SK-N-SH (cell line): ENCODE measurements around the gene GOLGA6C. TPM values are rescaled to one million over a fixed set of nuclear protein-coding genes. Genes with fewer than 3 reads are reported as not detected.
"Not testable (repeated sequence)": the region's sequence is repeated elsewhere in the genome, so short reads cannot be mapped to it uniquely, and the experiment has no call there.

Source experiments
- CTCF ChIA-PET: fragments of 300-600, 350-600 bp; formaldehyde crosslinking; extraction: SDS; loops from one replicate; lab custom pipeline; 2021; lab: Yijun Ruan, JAX
- POLR2A ChIA-PET: fragments of 350-600 bp; sonication (Branson Sonifier 250); formaldehyde crosslinking; extraction: SDS; loops from one replicate; lab custom pipeline; 2020; ENCODE audit warnings: antibody characterized with exemption, inconsistent platforms; lab: Yijun Ruan, JAX
- DNase-seq: peaks from one replicate; pipeline ENCODE4 v3.0.0; 2012
- H2AFZ ChIP-seq: fragments of 200-600 bp; sonication (generic); 2 replicates; pipeline ENCODE4 v1.8.1; 2016; ENCODE audit warnings: antibody characterized with exemption, mild to moderate bottlenecking, low read depth
- H3F3A ChIP-seq: fragments of 200-600 bp; sonication (generic); replicated peaks from 2 replicates; pipeline ENCODE3; 2016; ENCODE audit warnings: antibody characterized with exemption, mild to moderate bottlenecking; ENCODE audit not compliant: insufficient read depth
- H3K27ac ChIP-seq, 2 experiments: fragments of 200-500 bp in 1 of 2; fragments of 200-600 bp in 1 of 2; sonication (Bioruptor generic) in 1 of 2; sonication (generic), shearing (Covaris generic) in 1 of 2; 2 replicates each; pipeline versions ENCODE4 v1.5.1 to v1.6.1; 2014 to 2016; ENCODE audit warnings: low read depth in 2 of 2, inconsistent platforms in 1 of 2, low read length in 1 of 2, mild to moderate bottlenecking in 1 of 2, mixed read lengths in 1 of 2
- H3K27me3 ChIP-seq: fragments of 200-600 bp; sonication (generic), shearing (Covaris generic); 2 replicates; pipeline ENCODE4 v1.6.1; 2016; ENCODE audit warnings: mixed run types; ENCODE audit not compliant: insufficient read depth
- H3K36me3 ChIP-seq, 2 experiments: fragments of 200-500 bp in 1 of 2; fragments of 200-600 bp in 1 of 2; sonication (Bioruptor generic) in 1 of 2; sonication (generic) in 1 of 2; replicated peaks in 1 of 2; 2 replicates each; pipeline versions ENCODE3 to v1.5.1; 2014 to 2016; ENCODE audit warnings: low read length in 1 of 2, mild to moderate bottlenecking in 1 of 2; ENCODE audit not compliant: insufficient read depth in 2 of 2, control insufficient read depth in 1 of 2
- H3K4me1 ChIP-seq, 2 experiments: fragments of 200-500 bp in 1 of 2; fragments of 200-600 bp in 1 of 2; sonication (Bioruptor generic) in 1 of 2; sonication (generic), shearing (Covaris generic) in 1 of 2; 2 replicates each; pipeline versions ENCODE4 v1.5.1 to v1.6.1; 2014 to 2016; ENCODE audit warnings: low read depth in 1 of 2, low read length in 1 of 2, mixed run types in 1 of 2; ENCODE audit not compliant: insufficient read depth in 2 of 2, control insufficient read depth in 1 of 2
- H3K4me2 ChIP-seq: fragments of 200-600 bp; sonication (generic), shearing (Covaris generic); 2 replicates; pipeline ENCODE4 v1.6.1; 2017; ENCODE audit warnings: mixed run types
- H3K4me3 ChIP-seq, 2 experiments: fragments of 200-500 bp in 1 of 2; fragments of 200-600 bp in 1 of 2; sonication (Bioruptor generic) in 1 of 2; sonication (generic), shearing (Covaris generic) in 1 of 2; 2 replicates each; pipeline versions ENCODE4 v1.5.1 to v1.8.1; 2014 to 2016; ENCODE audit warnings: low read depth in 2 of 2, inconsistent platforms in 1 of 2, low read length in 1 of 2, mild to moderate bottlenecking in 1 of 2, mixed read lengths in 1 of 2, moderate library complexity in 1 of 2
- H3K79me2 ChIP-seq: fragments of 200-600 bp; sonication (generic); 2 replicates; pipeline ENCODE4 v1.8.1; 2017; ENCODE audit warnings: mild to moderate bottlenecking; ENCODE audit not compliant: insufficient read depth
- H3K9ac ChIP-seq: fragments of 200-600 bp; sonication (generic); 2 replicates; pipeline ENCODE4 v1.6.1; 2017; ENCODE audit warnings: mixed run types
- H3K9me2 ChIP-seq: fragments of 200-600 bp; sonication (generic); 2 replicates; pipeline ENCODE4 v1.6.1; 2017; ENCODE audit warnings: mixed run types
- H3K9me3 ChIP-seq: fragments of 200-600 bp; sonication (generic); 2 replicates; pipeline ENCODE4 v1.6.1; 2017; ENCODE audit warnings: mixed run types, mild to moderate bottlenecking, moderate library complexity
- H4K20me1 ChIP-seq: fragments of 200-600 bp; sonication (generic); 2 replicates; pipeline ENCODE4 v1.6.1; 2017; ENCODE audit warnings: mild to moderate bottlenecking, mixed run types; ENCODE audit not compliant: insufficient read depth
- FOXJ3 ChIP-seq: sonication (generic); formaldehyde crosslinking; IDR thresholded peaks from 2 replicates; pipeline ENCODE4 v1.5.1; 2020; ENCODE audit warnings: mild to moderate bottlenecking, missing genetic modification reagents
- JUND ChIP-seq: IDR thresholded peaks from 2 replicates; pipeline ENCODE4 v1.4.0; 2012
- MEF2A ChIP-seq: IDR thresholded peaks from 2 replicates; pipeline ENCODE4 v1.4.0; 2012; ENCODE audit warnings: low read depth, borderline replicate concordance
- MXI1 ChIP-seq: IDR thresholded peaks from 2 replicates; pipeline ENCODE4 v1.6.1; 2012; ENCODE audit warnings: mild to moderate bottlenecking, low read depth, low read length, improper control_type of control experiment
- NRF1 ChIP-seq: IDR thresholded peaks from 2 replicates; pipeline ENCODE4 v1.6.1; 2012; ENCODE audit warnings: low read depth, mild to moderate bottlenecking, low read length
- POLR2AphosphoS5 ChIP-seq: IDR thresholded peaks from 2 replicates; pipeline ENCODE4 v1.6.1; 2012; ENCODE audit warnings: low read depth, low read length
- RAD21 ChIP-seq: IDR thresholded peaks from 2 replicates; pipeline ENCODE4 v1.6.1; 2012; ENCODE audit warnings: mild to moderate bottlenecking, low read length
- RFX5 ChIP-seq: IDR thresholded peaks from 2 replicates; pipeline ENCODE4 v1.6.1; 2012; ENCODE audit warnings: mild to moderate bottlenecking, improper control_type of control experiment, low read length
- RXRA ChIP-seq: IDR thresholded peaks from 2 replicates; pipeline ENCODE4 v1.4.0; 2012; ENCODE audit warnings: low read depth, mild to moderate bottlenecking, borderline replicate concordance
- SIN3A ChIP-seq: IDR thresholded peaks from 2 replicates; pipeline ENCODE4 v1.6.1; 2012; ENCODE audit warnings: low read depth, mild to moderate bottlenecking, low read length, moderate library complexity, borderline replicate concordance
- YY1 ChIP-seq: IDR thresholded peaks from 2 replicates; pipeline ENCODE4 v1.4.0; 2012; ENCODE audit warnings: low read depth, mild to moderate bottlenecking
- WGBS: methylation state at CpG from one replicate; pipeline ENCODE4 v1.1.6; 2017; ENCODE audit warnings: low lambda C conversion rate; 5-methylcytosine and 5-hydroxymethylcytosine counted together
- polyA plus RNA-seq, 3 experiments: library from polyadenylated mRNA; depleted of rRNA; stranded (reverse); fragments of >200 nt; gene quantifications; 2 replicates each; pipeline ENCODE4 v1.2.3, GENCODE V29; 2012
- TF ChIP-seq, protein P1 (sequence below): fragments of 200-600 bp; sonication (generic); IDR thresholded peaks from 2 replicates; pipeline ENCODE4 v1.6.1; 2017; ENCODE audit warnings: antibody characterized with exemption, mild to moderate bottlenecking, moderate library complexity
- TF ChIP-seq, protein P2 (sequence below): IDR thresholded peaks from 2 replicates; pipeline ENCODE4 v1.4.0; 2012; ENCODE audit warnings: low read depth, borderline replicate concordance
- TF ChIP-seq, protein P3 (sequence below): fragments of 150-350 bp; IDR thresholded peaks from 2 replicates; pipeline ENCODE4 v1.6.1; 2016; ENCODE audit warnings: mild to moderate bottlenecking, low read depth, low read length

The GOLGA6C gene
- polyA plus RNA-seq, 1 of the 3 experiments (the other 2 are of a cell fraction) = not detected

DNA sequence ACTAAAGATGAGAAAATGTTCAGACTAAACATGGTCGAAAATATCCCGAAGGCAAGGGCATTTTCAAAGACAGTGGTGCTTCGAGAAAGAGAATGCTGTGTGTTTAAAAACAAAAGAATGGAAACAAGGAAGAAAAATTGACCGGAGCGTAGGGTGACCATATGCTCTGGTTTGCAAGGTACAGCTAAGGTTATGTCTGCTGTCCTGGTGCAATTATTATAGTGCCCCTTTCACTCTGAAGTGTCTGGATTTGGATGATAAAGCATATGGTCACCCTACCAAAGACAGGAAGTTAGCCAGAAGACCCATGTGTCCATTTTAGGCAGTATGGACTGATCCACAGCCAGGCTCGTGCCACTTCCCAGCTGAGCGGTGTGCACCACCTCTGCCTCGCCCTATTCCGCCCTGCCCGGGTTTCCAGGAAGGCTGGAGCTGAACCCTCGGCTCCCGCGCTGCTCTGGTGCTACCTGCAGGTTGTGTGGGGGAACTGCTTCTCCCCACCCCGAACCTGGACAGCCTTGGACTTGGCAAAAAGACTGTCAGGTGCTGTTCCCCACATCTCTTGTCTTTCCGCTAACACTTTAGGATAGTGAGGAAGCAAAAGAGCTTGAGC lies 49.8 kb downstream of the GOLGA6C start:
- Histone ChIP-seq H3K36me3 (no peaks in the 10 kb centered on the region), H3K9me3 (no peaks in the 10 kb centered on the region), H3K4me3 (no peak overlapping the region), H3K4me1 (no peaks in the 10 kb centered on the region), H2AFZ (no peak overlapping the region), H3K27ac (no peak overlapping the region), H3F3A (no peaks in the 10 kb centered on the region), H3K4me2 (no peak overlapping the region), H3K79me2 (no peaks in the 10 kb centered on the region), H3K27me3 (peaks cover 31% of the 10 kb centered on the region; the same call in 1 of the 2 replicates), H3K9me2 (no peaks in the 10 kb centered on the region), H3K9ac (no peak overlapping the region), H4K20me1 (no peaks in the 10 kb centered on the region)
- TF ChIP-seq, protein P1, sequence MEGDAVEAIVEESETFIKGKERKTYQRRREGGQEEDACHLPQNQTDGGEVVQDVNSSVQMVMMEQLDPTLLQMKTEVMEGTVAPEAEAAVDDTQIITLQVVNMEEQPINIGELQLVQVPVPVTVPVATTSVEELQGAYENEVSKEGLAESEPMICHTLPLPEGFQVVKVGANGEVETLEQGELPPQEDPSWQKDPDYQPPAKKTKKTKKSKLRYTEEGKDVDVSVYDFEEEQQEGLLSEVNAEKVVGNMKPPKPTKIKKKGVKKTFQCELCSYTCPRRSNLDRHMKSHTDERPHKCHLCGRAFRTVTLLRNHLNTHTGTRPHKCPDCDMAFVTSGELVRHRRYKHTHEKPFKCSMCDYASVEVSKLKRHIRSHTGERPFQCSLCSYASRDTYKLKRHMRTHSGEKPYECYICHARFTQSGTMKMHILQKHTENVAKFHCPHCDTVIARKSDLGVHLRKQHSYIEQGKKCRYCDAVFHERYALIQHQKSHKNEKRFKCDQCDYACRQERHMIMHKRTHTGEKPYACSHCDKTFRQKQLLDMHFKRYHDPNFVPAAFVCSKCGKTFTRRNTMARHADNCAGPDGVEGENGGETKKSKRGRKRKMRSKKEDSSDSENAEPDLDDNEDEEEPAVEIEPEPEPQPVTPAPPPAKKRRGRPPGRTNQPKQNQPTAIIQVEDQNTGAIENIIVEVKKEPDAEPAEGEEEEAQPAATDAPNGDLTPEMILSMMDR = peak; percentile 32; the same call in 1 of the 2 replicates
- TF ChIP-seq YY1 = no peak
- TF ChIP-seq RAD21 = peak; percentile 55
- peak; percentile 69 for DNase-seq
- ChIA-PET CTCF (interaction anchor here (0.6 to 2.0 kb wide), 5 partner anchors 14 to 421 kb away, joined by 3 to 8 read pairs (median 4); no protein-coding TSS in a partner anchor), POLR2A (interaction anchor here (1.2 kb wide), 1 partner anchor 313 kb away, joined by 3 read pairs; no protein-coding TSS in a partner anchor)
- 41% methylated on average over 14 of the region's 15 CpGs for WGBS

DNA sequence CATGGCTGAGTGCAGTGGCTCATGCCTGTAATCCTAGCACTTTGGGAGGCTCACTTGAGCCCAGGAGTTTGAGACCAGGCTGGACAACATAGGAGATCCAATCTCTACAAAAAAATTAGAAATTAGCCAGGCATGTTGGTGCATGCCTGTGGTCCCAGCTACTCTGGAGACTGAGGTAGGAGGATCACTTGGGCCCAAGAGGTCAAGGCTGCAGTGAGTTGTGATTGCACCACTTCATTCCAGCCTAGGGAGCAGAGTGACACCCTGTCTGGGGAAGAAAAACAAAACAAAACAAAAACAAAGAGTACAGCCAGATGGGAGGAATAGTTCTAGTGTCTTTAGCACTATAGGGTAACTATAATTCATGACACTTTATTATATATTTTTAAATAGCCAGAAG lies 51.6 kb downstream of the GOLGA6C start:
- no peaks in the 10 kb centered on the region for H4K20me1 ChIP-seq
- H3F3A ChIP-seq = no peaks in the 10 kb centered on the region
- no peak overlapping the region for H3K27ac ChIP-seq
- H3K9ac ChIP-seq = no peak overlapping the region
- no peak overlapping the region for H3K4me2 ChIP-seq
- H3K79me2 ChIP-seq = no peaks in the 10 kb centered on the region
- H3K27me3 ChIP-seq = peaks cover 28% of the 10 kb centered on the region; the same call in 1 of the 2 replicates
- H3K9me2 ChIP-seq = no peaks in the 10 kb centered on the region
- ChIA-PET POLR2A (no interaction called here), CTCF (no interaction called here)
- no peaks in the 10 kb centered on the region for H3K36me3 ChIP-seq
- TF ChIP-seq SIN3A (no peak), MXI1 (no peak), NRF1 (no peak), YY1 (no peak), JUND (no peak), RAD21 (no peak), RXRA (no peak), FOXJ3 (CRISPR knock-in tag) (no peak), POLR2AphosphoS5 (no peak), MEF2A (no peak), RFX5 (no peak)
- TF ChIP-seq, protein P2, sequence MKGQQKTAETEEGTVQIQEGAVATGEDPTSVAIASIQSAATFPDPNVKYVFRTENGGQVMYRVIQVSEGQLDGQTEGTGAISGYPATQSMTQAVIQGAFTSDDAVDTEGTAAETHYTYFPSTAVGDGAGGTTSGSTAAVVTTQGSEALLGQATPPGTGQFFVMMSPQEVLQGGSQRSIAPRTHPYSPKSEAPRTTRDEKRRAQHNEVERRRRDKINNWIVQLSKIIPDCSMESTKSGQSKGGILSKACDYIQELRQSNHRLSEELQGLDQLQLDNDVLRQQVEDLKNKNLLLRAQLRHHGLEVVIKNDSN = no peak
- TF ChIP-seq, protein P3, sequence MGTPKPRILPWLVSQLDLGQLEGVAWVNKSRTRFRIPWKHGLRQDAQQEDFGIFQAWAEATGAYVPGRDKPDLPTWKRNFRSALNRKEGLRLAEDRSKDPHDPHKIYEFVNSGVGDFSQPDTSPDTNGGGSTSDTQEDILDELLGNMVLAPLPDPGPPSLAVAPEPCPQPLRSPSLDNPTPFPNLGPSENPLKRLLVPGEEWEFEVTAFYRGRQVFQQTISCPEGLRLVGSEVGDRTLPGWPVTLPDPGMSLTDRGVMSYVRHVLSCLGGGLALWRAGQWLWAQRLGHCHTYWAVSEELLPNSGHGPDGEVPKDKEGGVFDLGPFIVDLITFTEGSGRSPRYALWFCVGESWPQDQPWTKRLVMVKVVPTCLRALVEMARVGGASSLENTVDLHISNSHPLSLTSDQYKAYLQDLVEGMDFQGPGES = no peak
- no peaks in the 10 kb centered on the region for H3K4me1 ChIP-seq
- H2AFZ ChIP-seq = no peak overlapping the region
- no peak overlapping the region for H3K4me3 ChIP-seq
- DNase-seq = no peak
- H3K9me3 ChIP-seq = no peaks in the 10 kb centered on the region

DNA sequence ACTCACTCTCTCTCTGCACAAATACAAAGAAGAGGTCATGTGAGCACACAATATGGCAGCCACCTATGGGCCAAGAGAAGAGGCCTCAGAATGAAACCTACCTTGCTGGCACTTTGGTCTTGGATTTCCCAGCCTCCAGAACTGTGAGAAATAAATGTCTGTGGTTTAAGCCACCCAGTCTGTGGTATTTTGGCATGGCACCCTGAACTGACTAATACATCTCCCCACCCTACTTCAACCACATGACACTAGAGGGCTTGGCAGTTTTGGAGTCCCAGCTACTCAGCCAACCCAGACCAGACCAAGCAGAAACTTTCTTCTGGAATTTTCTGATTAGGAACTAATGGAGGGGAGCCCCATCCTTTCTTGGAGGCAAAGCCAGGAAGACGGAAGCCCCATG lies 54.4 kb downstream of the GOLGA6C start:
- H3K36me3 ChIP-seq, DNase-seq, H2AFZ ChIP-seq, H3K9ac ChIP-seq, H3K4me1 ChIP-seq, H3F3A ChIP-seq, POLR2A ChIA-PET, H4K20me1 ChIP-seq, H3K9me3 ChIP-seq, H3K27ac ChIP-seq, CTCF ChIA-PET, H3K9me2 ChIP-seq, H3K79me2 ChIP-seq, H3K4me3 ChIP-seq, H3K4me2 ChIP-seq: not testable (repeated sequence)
- 100% methylated on average over 1 of the region's 1 CpG for WGBS
- H3K27me3 ChIP-seq = peaks cover 17% of the 10 kb centered on the region; the same call in 1 of the 2 replicates
